Hematopoietic multipotent progenitor cell treated with erythropoietin and hydrocortisone succinate and interleukin-3 and kit ligand, for 15 days (in vitro differentiated cells): ENCODE data around the gene CETN2.
"Not testable (repeated sequence)": the region's sequence is repeated elsewhere in the genome, so short reads cannot be mapped to it uniquely, and the experiment has no call there.

Experiments used
- DNase-seq: peaks from one replicate; pipeline ENCODE4 v3.0.0-alpha.2; 2015; ENCODE audit warnings: low spot score

CETN2 gene

DNA sequence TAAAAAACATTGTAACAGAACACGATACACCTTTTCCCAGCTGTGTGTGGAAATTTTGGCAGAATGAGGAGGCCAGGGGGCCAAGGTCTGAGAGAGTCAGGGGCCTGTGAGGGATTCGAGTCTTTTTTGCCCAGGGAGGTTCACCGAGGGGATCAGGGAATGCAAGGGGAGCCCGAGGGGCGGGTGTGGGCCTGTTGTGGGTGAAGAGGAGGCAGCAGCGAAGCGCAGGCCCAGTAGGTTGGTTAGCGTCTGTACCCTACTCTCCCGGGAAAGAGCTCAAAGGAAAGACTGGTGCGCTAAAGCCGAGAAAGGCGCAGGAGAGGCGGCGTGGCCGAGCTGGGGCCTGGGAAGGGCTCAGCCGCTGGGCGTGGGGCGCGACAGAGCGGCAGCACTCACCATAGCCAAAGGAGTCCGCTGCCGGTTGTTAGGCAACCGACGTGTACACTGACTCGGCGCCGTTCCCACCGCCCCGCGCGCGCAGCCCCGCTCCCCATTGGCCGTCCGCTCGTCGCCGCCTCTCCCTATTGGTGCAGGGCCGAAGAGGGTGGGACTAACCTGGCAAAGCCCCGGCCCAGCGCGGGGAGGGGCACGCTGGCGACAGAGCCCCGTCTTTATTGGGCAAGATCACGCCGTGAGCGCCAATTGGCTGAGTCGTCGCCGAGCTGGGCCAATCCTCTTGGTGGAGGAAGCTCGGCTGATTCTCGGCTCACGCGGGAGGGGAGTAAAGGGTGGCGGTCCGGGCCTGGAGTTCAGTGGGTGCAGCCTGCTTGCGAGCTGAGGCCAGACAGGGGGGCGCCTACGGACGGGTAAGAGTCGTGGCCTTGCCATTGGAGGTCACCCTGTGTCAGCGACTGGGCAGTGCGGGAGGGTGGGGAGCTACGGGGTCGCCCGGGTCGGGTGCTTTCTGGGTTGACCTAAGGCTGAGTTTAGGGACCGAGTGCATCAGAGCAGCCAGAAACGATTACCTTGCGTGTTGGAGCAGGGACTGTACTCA lies at the start of gene CETN2, which contains the start of gene NSDHL:
Gene CETN2 (minus strand): TSS at position 446 of the 994 bp plus-strand sequence. CDS start 47 bp downstream, at position 399.
Gene NSDHL (plus strand): TSS at position 752 of the 994 bp plus-strand sequence. CDS start 15,262 bp downstream, outside the sequence.
- DNase-seq: peak; percentile 92

DNA sequence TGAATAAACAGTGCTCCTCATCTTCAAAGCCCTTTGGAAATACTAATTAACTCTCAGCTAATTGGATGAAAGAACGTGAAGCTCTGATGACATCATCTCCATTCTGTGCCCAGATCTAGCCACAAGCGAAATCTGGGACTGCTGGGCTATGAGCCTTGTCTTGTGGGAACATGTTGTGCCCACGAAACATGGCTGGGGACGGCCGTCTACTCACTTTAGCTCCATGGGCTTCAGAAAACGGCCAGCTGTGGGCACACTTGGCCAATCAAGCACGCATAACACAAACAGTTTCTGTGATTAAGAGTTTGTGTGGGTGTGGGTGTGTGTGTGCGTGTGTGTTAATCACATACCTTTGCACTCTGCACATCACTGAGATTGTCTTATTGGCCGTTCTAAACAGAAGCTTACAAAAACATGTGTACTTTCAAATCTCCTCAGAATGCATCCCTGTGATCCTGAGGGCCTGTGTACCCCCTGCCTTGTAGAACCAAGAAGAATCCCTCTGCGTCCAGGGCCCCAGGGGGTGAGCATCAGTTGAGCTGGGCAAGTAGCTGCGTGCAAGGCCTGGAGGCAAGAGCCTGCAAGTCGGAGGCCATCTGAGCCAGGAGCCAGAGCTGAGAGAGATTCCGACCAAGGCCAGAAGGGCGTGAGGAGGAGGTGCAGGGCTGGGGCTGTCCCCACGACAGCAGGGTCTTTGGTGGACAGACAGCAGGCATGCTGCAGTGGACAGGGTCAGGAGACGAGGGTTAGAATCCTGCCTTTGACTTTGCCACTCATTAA lies 48.6 kb upstream of the CETN2 start:
- no peak for DNase-seq

DNA sequence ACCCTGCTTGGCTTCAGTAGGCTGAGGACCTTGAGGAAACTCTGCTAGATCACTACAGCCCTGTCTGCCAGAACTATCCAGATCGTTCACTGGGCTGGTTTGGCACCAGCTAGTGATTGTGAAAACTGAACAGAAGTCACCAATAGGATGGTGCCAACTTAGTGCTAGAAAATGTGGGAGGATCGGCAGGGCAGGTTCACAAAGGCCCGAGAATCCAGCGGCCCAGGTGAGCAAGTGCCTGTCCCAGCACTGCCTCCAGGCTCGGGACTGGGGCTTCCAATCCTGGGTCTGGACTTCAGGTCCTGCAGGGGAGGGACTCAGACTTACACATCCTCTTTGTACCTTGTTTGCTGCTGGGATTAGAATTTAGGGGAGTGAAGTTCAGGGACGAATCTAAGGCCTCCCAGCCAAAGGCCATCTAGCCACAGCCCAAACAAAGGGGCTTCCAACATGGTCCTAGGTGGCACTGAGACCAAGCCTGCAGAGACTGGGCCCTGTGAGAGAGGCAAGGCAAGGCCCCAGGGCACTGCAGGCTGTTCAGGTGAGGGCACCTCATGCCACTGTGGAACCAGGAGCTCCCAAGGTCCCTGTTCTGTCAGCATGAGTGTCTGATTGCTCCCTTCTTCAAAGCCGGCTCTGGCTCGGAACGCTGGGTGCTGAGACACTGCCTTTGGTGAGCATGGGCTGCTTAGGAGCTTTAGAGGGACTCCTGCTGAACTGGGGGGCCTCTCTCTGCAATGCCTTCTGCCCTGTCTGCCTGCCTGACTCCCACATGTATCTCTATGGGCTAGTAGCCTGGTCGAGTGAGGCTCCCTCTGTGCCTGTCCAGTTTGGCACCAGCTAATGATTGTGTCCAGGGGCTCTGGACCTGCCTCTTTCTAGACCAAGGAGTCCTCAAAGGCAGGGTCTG lies 46.6 kb upstream of the CETN2 start:
- DNase-seq: no peak

DNA sequence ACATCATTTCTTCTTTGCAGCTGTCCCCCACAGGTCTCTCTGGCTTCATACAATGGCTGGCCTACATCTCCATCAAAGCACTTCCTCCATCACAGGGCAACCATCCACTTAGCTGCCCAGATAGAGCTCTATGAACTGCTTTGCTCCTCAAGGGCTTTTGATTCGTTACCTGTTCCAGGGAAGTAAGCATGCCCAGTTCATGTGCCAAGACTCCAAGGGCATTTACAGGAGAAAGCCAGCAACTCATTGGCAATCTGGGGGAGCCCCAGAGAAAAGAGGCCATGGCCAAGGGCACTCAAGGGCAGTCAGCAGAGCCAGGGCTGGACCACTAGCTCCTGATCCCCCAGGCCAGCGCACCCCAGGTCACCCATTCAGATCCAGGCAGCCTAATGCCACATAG lies 42.8 kb upstream of the CETN2 start:
- DNase-seq: no peak

DNA sequence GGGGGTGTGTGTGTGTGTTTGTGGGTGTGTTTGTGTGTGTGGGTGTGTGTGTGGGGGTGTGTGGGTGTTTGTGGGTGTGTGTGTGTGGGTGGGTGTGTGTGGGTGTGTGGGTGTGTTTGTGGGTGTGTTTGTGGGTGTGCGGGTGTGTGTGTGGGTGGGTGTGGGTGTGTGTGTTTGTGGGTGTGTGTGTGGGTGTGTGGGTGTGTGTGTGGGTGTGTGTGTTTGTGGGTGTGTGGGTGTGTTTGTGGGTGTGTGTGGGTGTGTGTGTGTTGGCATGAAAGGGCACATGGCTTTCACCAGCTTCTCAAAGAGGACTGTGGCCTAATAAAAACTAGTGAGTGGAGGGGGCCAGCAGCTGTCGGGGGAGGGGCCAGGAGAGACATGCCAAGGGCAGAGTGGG lies 42.0 kb upstream of the CETN2 start:
- no peak for DNase-seq

DNA sequence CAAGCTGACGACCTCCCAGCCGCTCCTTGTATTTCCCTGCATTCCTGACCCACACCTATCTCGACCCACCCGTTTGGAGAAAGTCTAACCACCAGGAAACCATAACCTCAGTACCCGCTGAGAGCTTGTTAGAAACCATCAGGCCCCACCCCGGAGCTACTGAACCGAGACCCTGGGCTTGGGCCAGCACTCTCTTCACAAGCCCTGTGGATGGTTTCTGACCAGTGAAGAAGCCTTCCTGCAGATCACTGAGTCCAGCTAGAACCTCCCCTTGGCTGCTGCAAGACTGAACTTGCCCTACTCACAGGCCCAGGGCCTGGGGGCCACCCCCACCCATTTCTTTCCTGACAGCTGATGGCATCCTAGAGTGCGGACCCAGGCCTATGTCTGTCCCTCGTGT lies 40.7 kb upstream of the CETN2 start:
- DNase-seq: no peak

DNA sequence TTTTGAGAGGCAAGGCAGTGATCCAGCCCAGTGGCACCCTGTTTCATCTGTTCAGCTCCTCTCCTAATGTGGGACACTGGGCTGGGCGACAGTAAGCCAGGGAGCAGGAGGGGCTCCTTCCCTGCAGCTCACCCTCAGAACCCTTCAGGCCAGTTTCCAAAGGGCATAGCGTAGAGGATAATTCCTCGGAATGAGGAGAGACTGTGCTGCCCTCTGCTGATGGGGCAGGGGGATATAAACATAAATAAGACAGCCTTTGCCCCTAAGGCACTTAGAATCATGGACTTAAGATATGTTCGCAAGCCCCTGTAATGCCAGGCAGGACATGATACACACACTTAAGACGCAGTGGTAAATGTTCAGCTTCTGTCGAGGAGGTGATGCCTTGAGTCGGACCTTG lies 39.4 kb upstream of the CETN2 start:
- no peak for DNase-seq

DNA sequence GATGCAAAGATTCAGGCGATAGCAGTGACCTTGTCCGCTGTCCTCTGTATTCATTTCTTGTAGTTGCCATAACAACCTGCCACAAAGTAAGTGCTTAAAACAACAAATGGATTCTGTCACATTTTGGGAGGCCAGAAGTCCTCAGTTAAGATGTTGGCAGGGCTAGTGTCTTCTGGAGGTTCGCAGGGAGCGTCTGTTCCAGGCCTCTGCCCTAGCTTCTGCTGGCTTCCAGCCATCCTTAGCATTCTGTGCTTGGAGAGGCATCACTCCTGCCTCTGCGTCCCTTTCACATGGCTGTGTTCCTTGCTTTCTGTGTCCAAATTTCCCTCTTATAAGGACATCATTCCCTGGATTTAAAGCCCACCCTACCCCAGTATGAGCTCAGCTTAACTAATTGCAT lies 35.8 kb upstream of the CETN2 start:
- DNase-seq: no peak

DNA sequence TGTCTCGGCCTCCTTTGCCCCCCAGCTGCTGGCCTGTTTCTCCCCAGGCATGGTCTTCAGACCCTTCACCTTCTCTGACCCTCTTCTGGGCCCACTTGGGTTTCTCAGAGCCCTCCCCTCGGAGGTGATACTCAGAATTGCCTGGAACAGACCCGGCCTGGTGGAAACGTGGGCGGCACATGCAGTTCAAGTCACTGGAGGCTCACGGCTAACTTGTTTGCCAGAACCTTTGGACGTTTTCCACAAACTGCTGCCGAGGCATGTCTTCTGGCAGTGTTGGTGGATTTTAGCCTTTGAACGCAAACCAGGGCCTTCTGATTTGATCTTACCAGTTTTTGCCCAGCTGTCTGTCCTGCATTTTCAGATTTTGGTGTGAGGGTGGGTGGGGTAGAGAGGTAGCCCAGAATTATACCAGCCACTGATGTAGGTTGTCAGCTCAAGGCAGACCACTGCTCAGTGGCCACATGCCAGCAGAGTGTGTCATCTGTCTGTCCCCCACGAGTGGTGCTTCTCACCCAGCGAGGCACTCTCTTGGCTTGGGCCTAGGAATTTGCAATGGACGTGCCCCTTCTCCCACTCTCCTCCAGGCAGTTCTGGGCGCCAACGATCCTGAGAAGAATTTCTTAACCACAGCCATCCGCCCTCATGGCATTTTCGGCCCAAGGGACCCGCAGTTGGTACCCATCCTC lies 34.8 kb upstream of the CETN2 start:
- DNase-seq: no peak

DNA sequence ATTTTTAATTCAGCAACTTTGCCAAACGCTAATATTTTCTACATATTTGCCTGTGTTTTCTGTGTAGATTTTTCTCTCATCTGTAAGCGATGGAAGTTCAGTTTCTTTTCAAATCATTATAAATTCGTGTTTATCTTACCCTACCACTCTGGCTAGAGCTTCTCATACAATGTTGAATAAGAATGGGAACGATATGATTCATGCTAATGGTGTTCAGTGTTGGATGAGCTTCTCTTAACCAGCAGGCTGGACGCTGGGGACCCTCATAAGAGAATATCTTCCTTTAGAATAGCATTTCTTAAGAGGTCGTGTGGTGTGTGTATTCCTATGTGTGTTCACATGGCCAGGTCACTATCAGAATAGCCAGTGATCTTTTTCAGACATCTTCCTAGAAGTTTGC lies 31.3 kb upstream of the CETN2 start:
- DNase-seq: no peak

DNA sequence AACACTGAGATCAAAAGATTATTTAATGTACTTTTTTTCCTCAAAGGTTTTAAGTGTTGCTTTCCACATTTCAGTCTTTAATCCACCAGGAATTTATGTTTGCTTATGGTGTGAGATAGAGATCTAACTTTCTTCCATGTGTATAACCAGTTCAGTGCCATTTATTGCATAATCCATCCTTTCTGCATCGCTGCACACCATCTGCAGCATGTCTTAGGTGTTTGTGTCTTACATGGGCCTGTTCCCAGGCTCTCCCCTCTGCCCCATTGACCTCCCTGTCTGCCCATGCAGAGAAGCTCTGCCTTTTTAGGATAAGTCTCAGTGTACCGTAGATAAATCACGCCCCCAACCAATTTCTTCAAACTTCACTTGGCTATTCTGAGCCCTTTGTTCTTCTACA lies 30.6 kb upstream of the CETN2 start:
- DNase-seq: no peak

DNA sequence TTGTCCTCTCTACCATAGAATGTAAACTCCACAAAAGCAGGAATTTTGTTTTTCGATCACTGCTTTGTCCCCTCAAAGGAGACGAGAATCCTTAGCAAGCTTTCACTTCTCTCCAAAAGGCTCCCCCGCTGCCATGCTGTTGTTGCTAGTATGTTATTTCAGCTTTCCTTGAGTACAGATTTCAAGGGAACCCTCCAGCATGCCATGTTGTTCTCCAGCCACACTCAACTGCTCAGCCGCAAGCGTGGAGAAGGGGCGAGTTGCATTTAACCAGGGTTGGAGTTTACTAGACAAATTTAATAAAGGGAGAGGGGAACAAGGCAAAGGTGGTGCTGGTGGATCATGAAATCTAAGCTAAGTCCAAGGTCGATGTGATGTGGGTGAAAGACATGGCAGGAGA lies 23.4 kb upstream of the CETN2 start:
- no peak for DNase-seq

DNA sequence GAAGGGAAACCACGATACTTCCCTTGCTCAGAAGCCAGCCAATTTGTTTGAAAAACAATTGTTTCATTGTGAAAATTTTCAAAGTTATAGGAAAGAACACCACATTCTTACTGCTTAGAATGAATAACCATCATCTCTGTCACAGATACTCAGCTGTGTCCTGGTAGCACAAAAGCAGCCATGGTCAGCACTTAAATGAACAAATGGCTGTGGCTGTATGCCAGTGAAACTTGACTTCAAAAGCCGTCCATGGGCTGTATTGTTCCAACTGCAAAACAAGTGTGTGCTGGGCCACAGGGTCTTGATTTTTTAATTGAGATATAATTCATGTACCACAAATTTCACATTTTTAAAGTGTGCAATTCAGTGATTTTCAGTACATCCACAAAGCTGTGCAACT lies 19.9 kb upstream of the CETN2 start:
- no peak for DNase-seq

DNA sequence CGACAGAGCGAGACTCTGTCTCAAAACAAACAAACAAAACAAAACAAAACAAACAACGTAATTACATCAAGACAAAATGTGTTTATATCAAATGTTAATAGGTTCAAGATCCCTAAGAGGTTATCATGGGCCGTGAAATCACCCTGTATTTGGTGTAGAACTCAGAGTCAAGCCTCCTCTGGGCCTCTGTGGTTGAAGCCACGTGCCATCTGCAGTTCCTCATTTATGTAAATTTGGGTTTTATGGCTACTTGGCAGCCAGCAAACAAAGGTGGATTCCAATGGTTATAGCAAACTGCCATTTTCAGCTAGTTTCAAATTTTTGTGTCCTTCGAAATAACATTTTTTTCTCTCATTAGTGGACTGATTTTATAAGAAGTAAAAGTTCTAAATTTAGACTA lies 16.7 kb upstream of the CETN2 start:
- no peak for DNase-seq

DNA sequence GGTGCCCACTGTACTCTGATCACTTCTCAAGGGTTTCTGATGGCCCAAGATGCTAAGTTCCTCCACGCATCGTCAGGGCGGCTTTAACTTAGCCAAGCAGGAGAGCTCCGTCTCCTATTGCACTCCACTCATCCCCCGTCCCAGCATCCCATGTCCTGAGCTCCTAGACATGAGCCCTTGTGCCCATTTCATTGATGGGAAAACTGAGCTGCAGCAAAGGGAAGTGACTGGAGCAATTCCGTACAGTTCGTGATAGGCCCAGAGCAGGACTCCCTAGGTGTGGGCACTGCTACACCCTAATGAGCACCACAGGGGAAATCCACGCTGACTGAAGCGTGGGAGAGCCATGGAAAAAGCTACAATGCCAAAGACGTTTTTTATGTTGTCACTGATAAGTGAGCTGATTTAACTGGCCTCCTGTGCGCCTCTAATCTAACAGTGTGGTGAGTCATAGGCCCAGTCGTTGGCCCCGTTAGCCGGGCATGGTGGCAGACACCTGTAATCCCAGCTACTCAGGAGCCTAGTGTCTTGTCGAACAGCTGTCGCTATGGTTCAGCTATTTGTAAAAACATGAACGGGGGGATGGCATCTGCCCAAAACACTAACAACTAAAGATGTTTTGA lies 15.2 kb upstream of the CETN2 start:
- DNase-seq: no peak

DNA sequence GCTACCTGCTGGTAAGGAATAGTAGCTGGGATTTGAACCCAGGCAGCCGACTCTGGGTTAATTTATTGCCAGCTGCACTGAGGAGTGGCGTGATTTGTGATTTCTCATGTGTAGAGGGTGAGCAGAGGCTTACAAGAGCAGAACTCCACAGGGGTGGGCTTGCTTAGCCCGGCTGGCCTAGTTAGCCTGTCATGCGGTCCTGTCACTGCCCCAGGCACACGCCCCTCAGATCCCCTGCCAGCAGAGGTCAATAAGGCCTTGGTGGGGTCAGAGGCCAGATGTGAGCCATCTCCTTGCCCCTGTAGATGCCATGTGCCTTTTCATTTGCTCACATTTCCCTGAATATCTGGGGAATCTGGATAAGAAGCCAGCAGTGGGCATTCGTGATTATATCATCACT lies 13.7 kb upstream of the CETN2 start:
- no peak for DNase-seq

DNA sequence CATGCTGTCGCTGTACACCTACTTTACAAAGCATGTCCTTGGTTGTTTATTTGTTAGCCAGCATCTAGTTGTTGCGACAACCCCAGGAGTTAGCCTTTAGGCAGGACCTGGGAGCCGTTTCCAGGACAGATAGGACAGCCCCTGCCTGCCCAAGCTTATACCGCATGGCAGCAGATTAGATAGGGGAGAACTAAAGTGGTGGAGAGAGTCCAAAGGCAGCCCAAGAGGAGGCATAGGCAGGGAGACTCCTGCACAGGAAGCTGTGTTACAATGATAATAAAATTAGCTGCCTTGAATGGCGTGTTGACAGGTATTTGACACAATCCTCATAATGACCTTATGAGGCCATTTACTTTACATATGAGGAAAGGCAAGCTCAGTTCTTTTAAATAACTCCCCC lies 13.3 kb upstream of the CETN2 start:
- peak; percentile 18 for DNase-seq

DNA sequence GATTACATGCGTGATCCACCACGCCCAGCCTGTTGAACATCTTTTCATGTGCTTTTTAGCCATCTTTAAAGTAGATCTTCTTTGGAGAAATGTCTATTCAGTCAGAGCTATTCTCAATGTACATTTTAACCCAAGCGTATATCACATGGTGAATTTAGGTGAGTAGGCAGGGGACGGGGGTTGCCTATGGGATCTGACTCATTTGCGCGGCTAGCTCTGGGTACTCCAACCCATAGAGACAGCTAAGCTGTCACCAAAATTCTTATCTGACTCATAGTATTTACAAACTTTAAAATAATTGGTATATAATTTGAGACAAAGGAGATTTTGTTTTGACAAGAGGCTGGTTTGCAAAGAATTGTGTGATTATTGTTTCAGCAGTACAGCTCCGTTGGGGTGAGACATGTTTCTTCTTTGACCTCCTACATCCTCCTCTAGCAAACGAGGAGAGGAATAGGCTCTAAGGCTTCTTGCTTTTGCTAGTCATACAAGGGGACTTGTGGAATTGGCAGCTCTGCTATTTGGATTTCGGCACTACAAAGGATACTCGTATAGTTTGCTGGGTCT lies 12.3 kb upstream of the CETN2 start:
- DNase-seq: no peak

DNA sequence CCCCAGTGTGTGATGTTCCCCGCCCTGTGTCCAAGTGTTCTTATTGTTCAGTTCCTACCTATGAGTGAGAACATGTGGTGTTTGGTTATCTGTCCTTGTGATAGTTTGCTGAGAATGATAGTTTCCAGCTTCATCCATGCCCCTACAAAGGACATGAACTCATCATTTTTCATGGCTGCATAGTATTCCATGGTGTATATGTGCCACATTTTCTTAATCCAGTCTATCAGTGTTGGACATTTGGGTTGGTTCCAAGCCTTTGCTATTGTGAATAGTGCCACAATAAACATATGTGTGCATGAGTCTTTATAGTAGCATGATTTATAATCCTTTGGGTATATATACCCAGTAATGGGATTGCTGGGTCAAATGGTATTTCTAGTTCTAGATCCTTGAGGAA lies 4.9 kb upstream of the CETN2 start:
- DNase-seq: not testable (repeated sequence)

DNA sequence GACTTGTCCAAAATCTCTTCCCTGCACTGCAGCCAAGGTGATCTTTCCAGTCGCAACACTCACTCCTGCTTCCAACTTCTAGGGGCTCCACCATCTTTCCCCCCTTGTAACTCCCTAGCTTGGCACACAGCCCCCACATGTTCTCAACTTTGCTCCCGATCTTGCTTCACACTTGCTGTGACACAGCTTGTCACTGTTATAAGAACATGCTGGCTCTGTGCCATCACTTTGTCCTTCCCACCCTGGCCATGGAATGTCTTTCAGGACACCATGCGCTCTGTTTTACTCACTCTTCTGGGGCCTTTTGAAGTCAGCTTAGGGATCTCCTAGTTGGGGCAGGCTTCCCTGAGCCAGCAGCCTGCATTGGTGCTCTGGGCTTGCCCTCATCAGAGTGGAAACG lies 2.8 kb upstream of the CETN2 start:
- no peak for DNase-seq

DNA sequence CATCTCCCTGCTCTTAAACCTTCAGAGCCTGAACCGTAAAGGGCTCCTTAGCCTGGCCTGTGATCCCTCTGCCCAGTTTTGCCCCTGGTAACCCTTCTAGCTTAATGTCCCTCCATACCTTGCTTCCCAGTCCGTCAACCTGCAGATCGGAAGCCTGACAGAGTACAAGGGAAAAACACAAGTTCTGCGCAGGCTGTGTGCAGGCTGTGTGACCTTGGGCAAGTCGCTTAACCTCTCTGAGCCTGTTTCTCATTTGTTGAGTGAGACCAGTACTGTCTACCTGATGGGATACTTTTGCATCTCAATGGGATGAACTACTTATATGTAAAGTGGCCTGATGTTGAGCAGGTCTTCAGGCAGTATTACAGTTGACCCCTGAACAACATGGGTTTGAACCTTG lies 2.0 kb upstream of the CETN2 start:
- no peak for DNase-seq
